Mucosa of stomach (tissue), 1 donor: ENCODE data around the gene CHST7.
"Not testable (repeated sequence)": the region's sequence is repeated elsewhere in the genome, so short reads cannot be mapped to it uniquely, and the experiment has no call there.

Experiments used
- H3K27me3 ChIP-seq: one replicate; pipeline ENCODE4 v1.7.0; 2013; ENCODE audit warnings: mild to moderate bottlenecking, low read length; ENCODE audit not compliant: control insufficient read depth, insufficient read depth
- H3K36me3 ChIP-seq: one replicate; pipeline ENCODE4 v1.7.0; 2013; ENCODE audit warnings: low read length; ENCODE audit not compliant: control insufficient read depth, insufficient read depth
- H3K4me1 ChIP-seq: one replicate; pipeline ENCODE4 v1.7.0; 2013; ENCODE audit warnings: mild to moderate bottlenecking, low read length; ENCODE audit not compliant: control insufficient read depth, insufficient read depth
- H3K4me3 ChIP-seq: one replicate; pipeline ENCODE4 v1.7.0; 2013; ENCODE audit warnings: low read length
- H3K9ac ChIP-seq: one replicate; pipeline ENCODE4 v1.7.0; 2013; ENCODE audit warnings: mild to moderate bottlenecking, low read length, moderate library complexity
- H3K9me3 ChIP-seq: one replicate; pipeline ENCODE4 v1.7.0; 2013; ENCODE audit warnings: mild to moderate bottlenecking, low read length, moderate library complexity; ENCODE audit not compliant: control insufficient read depth
- donor health status: Pancreatic carcinoma.

Gene CHST7

GRCh38 chrX:46573331-46573891, at the start of gene CHST7:
TSS of gene CHST7 (plus strand) at chrX:46573765. CDS start at chrX:46573932, 167 bp downstream.
- peaks cover 7% of the 10 kb centered on the region for H3K27me3 ChIP-seq
- peak within 1 kb of the TSS; percentile 22 for H3K9ac ChIP-seq
- H3K9me3 ChIP-seq, result no peaks in the 10 kb centered on the region
- H3K36me3 ChIP-seq, result no peaks in the 10 kb centered on the region
- peak within 1 kb of the TSS; percentile 19 for H3K4me3 ChIP-seq
- no peaks in the 10 kb centered on the region for H3K4me1 ChIP-seq

DNA sequence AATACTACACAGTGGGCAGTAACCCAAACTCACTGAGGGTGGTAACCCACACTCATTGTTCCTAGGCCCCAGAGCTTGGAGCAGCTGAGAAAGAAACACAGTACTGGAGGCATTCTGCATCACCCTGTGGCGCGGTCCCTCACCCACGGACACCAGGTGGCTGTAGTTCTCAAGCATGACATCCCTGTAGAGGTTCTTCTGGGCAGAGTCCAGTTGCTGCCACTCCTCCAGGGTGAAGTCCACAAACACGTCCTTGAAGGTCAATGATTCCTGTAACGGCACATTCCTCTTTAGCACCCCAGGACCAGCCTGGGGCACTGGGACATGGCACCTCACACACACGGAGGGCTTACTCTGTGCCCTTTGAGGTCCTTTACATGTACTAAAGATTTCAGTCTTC, 44.9 kb upstream of the CHST7 start:
- not testable (repeated sequence) for H3K27me3 ChIP-seq, H3K4me1 ChIP-seq, H3K36me3 ChIP-seq, H3K9ac ChIP-seq, H3K4me3 ChIP-seq, H3K9me3 ChIP-seq

DNA sequence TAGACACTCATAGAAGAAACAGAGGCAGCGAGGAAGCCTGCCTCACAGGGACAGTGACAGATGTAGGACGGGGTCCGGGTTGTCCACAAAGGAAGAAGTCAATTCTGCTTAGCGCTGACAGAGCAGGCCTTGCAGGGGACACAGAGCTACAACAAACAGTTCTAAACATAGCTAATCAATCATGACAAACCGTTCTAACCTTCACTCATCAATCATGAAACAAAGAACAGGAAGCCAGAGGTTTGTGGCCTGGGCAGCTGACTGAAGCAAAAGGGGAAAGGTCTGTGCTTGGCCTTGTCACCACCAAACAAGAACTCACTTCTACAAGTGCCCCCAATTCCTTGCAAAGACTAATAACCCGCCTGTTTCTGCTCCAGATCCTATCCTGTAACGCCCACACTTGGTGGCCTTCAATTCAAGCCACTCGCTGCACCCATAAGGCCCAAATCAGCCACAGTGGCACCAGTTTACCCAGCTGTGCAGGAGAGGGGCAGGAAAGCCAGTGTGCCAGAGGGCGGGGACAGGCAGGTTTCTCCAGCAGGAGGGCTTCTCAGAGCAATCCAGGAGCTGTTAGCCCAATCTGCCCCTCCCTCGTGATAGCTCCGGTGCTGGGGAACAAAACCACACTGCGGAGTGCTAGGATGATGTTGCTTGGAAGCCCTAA, 43.7 kb upstream of the CHST7 start:
- not testable (repeated sequence) for H3K4me1 ChIP-seq, H3K9me3 ChIP-seq, H3K9ac ChIP-seq, H3K36me3 ChIP-seq, H3K27me3 ChIP-seq, H3K4me3 ChIP-seq

GRCh38 chrX:46530404-46530908, 43.1 kb upstream of the CHST7 start:
- H3K4me3 ChIP-seq, H3K4me1 ChIP-seq, H3K9ac ChIP-seq, H3K9me3 ChIP-seq, H3K27me3 ChIP-seq, H3K36me3 ChIP-seq: not testable (repeated sequence)

GRCh38 chrX:46531442-46531841, 42.1 kb upstream of the CHST7 start:
- Histone ChIP-seq H3K9ac (no peak overlapping the region), H3K27me3 (no peaks in the 10 kb centered on the region), H3K9me3 (no peaks in the 10 kb centered on the region), H3K4me3 (no peak overlapping the region), H3K4me1 (no peaks in the 10 kb centered on the region), H3K36me3 (no peaks in the 10 kb centered on the region)

DNA sequence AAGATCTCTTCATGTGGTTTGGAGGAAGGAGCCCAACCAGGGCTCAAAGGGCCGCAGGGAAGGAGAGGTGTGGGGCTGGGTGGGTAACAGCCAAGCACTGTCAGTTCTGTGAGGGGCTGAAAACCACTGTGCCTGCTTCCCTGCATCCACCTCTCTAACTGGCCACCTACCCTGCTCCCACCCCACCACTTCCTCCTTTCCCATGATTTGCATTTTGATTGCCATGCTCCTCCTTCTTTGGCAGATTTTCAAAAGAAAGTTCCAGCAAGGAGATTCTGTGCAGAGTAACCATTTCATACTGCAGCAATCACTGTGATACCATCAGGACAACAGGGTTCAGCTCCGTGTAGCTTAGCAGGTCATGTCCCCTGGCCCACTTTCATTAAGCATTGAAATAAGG, 30.1 kb upstream of the CHST7 start:
- H3K4me1 ChIP-seq, result peaks cover 11% of the 10 kb centered on the region
- no peak overlapping the region for H3K4me3 ChIP-seq

GRCh38 chrX:46544527-46544926, 29.0 kb upstream of the CHST7 start:
- Histone ChIP-seq H3K4me3 (peak overlapping the region; percentile 77), H3K9ac (peak overlapping the region; percentile 94), H3K4me1 (peaks cover 11% of the 10 kb centered on the region)
- not testable (repeated sequence) for H3K9me3 ChIP-seq, H3K27me3 ChIP-seq, H3K36me3 ChIP-seq

More for the DNA sequence above, 30.1 kb upstream of the CHST7 start:
- Histone ChIP-seq H3K9ac (no peak overlapping the region), H3K9me3 (no peaks in the 10 kb centered on the region), H3K36me3 (no peaks in the 10 kb centered on the region), H3K27me3 (no peaks in the 10 kb centered on the region)

DNA sequence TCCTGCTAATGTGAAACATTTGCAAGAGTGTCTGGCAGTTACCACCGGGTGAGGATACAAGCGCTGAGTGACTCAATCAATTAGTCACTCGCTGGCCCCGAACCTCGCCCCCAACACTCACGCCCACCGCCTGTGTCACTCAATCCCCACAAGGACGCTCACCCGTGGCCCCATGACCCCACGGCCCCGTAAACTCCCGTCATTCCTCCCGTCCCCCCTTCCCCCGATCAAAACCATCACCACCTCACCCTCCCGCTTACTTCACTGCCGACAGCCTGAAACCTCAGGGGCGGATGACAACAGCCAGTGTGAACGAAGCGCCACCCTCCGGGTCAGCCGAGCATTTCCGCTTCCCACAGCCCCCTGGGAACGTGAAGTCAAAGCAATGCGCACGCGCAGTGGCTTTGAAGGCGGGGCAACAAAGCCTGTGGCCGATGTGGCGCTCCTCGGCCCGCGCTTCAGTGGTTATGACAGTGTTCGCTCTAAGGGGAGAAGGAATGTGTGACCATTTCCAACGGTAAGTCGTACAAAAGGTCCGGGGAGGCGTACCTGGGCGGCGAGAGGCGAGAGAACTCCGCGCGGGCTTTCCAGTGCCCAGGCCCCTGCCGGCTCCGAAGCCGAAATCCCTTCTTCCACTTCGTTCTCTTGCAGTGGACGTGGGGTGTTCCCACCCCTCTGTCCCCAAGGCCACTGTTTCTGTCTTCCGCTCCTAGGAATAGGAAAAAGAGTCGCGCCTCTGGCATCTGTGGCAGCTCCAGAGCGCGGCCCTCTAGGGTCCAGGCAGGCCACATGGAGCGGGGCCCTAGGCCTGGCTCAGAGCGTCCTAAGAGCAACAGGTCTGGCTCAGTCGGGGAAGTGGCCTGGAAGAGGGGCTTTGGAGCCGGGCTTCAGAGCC, 28.2 kb upstream of the CHST7 start, which contains the start of gene ZNF674:
ZNF674 (minus strand) TSS at position 311 of the 895 bp plus-strand sequence. CDS start 3,334 bp downstream, outside the sequence.
- Histone ChIP-seq H3K27me3 (no peaks in the 10 kb centered on the region), H3K4me3 (peak within 1 kb of the TSS; percentile 77), H3K36me3 (no peaks in the 10 kb centered on the region), H3K9me3 (no peaks in the 10 kb centered on the region), H3K9ac (peak within 1 kb of the TSS; percentile 94), H3K4me1 (peaks cover 11% of the 10 kb centered on the region)

GRCh38 chrX:46547857-46548256, 25.7 kb upstream of the CHST7 start:
- H3K9me3 ChIP-seq, result no peaks in the 10 kb centered on the region
- no peaks in the 10 kb centered on the region for H3K36me3 ChIP-seq
- no peak overlapping the region for H3K4me3 ChIP-seq
- H3K27me3 ChIP-seq, result no peaks in the 10 kb centered on the region
- no peak overlapping the region for H3K9ac ChIP-seq
- peaks cover 11% of the 10 kb centered on the region for H3K4me1 ChIP-seq

GRCh38 chrX:46549914-46550313, 23.7 kb upstream of the CHST7 start:
- Histone ChIP-seq H3K9ac (no peak overlapping the region), H3K4me1 (peaks cover 3% of the 10 kb centered on the region), H3K9me3 (no peaks in the 10 kb centered on the region), H3K27me3 (no peaks in the 10 kb centered on the region), H3K36me3 (no peaks in the 10 kb centered on the region), H3K4me3 (no peak overlapping the region)

DNA sequence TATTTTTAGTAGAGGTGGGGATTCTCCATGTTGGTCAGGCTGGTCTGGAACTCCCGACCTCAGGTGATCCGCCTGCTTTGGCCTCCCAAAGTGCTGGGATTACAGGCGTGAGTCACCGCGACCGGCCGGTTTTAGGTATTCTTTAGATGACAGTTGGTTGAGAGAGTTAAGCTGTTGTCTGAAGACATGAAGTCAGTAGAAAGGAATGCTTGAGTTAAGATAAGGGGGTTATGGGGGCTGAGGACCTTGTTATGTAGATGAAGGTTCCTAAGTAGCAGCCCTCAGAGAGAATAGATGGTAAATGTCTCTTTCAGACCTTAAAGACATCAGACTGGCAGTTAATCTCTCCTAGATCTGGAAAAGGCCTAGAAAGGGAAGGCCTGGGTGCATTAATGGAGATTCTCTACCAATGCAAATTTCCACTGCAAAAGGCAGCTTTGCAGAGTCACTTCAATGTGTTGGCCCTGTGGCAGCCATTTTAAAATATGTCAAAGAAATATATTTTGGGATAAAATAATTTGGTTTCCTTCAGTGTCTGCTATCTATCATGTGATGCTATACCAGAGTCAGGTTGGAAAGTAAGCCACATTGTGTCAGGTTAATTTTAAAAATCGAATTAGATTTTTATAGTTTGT, 22.0 kb upstream of the CHST7 start:
- Histone ChIP-seq H3K27me3 (no peaks in the 10 kb centered on the region), H3K9me3 (no peaks in the 10 kb centered on the region), H3K9ac (no peak overlapping the region)

More for the DNA sequence above, 22.0 kb upstream of the CHST7 start:
- H3K4me3 ChIP-seq, result no peak overlapping the region
- peaks cover 2% of the 10 kb centered on the region for H3K4me1 ChIP-seq
- no peaks in the 10 kb centered on the region for H3K36me3 ChIP-seq
